ENCODE data around the gene NDFIP2. TPM values are rescaled to one million over a fixed set of nuclear protein-coding genes. Genes with fewer than 3 reads are reported as not detected.

Gene NDFIP2, protein sequence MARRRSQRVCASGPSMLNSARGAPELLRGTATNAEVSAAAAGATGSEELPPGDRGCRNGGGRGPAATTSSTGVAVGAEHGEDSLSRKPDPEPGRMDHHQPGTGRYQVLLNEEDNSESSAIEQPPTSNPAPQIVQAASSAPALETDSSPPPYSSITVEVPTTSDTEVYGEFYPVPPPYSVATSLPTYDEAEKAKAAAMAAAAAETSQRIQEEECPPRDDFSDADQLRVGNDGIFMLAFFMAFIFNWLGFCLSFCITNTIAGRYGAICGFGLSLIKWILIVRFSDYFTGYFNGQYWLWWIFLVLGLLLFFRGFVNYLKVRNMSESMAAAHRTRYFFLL
- 10 to 100 TPM; 17.1 to 27.9 (median 20.6) TPM for total RNA-seq

GRCh38 chr13:79480954-79481684, at the start of gene NDFIP2:
Gene NDFIP2, plus strand, starts transcription at chr13:79481155. Its CDS starts 49 bp downstream, at chr13:79481204.
- TF ChIP-seq, protein P1, sequence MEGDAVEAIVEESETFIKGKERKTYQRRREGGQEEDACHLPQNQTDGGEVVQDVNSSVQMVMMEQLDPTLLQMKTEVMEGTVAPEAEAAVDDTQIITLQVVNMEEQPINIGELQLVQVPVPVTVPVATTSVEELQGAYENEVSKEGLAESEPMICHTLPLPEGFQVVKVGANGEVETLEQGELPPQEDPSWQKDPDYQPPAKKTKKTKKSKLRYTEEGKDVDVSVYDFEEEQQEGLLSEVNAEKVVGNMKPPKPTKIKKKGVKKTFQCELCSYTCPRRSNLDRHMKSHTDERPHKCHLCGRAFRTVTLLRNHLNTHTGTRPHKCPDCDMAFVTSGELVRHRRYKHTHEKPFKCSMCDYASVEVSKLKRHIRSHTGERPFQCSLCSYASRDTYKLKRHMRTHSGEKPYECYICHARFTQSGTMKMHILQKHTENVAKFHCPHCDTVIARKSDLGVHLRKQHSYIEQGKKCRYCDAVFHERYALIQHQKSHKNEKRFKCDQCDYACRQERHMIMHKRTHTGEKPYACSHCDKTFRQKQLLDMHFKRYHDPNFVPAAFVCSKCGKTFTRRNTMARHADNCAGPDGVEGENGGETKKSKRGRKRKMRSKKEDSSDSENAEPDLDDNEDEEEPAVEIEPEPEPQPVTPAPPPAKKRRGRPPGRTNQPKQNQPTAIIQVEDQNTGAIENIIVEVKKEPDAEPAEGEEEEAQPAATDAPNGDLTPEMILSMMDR (IDR thresholded peaks at IDR 0.05; ENCODE audit: low read depth) = no peak

DNA sequence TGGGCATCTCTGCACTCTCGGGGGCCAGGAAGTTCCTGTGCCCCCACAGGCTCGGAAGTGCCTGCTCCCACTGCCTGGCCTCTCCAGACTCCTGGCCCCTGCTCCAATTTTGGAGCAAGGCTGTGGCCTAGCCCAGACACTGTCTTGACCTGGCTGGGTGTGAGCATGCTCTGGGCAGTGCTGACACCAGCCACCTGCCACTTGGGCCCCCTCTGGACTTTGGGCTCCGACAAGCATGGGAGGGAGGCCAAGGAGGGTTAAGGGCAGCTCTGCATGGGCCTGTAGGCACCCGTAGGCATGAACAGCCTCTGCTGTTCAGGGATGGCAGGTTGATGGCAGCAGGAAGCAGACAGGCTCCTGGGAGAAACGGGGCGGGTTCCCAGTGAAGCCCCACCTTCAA, 48.9 kb upstream of the NDFIP2 start:
- TF ChIP-seq, protein P1 (IDR thresholded peaks at IDR 0.05; ENCODE audit: low read depth) = no peak

GRCh38 chr13:79432992-79433391, 48.0 kb upstream of the NDFIP2 start:
- TF ChIP-seq, protein P1 (IDR thresholded peaks at IDR 0.05; ENCODE audit: low read depth) = no peak

GRCh38 chr13:79434556-79434955, 46.4 kb upstream of the NDFIP2 start:
- TF ChIP-seq, protein P1 (IDR thresholded peaks at IDR 0.05; ENCODE audit: low read depth) = no peak

GRCh38 chr13:79435561-79435990, 45.4 kb upstream of the NDFIP2 start:
- TF ChIP-seq, protein P1 (IDR thresholded peaks at IDR 0.05; ENCODE audit: low read depth) = no peak

GRCh38 chr13:79439275-79439674, 41.7 kb upstream of the NDFIP2 start:
- TF ChIP-seq, protein P1 (IDR thresholded peaks at IDR 0.05; ENCODE audit: low read depth) = no peak

GRCh38 chr13:79440958-79441528, 39.9 kb upstream of the NDFIP2 start:
- TF ChIP-seq, protein P1 (IDR thresholded peaks at IDR 0.05; ENCODE audit: low read depth) = no peak
